HepG2 (cell line): ENCODE data around the gene RAC3. TPM values are rescaled to one million over a fixed set of nuclear protein-coding genes. Genes with fewer than 3 reads are reported as not detected.

Source experiments
- DNMT1 ChIP-seq: sonication (generic); formaldehyde crosslinking; IDR thresholded peaks from 2 replicates; pipeline ENCODE4 v1.5.1; 2020; ENCODE audit warnings: mild to moderate bottlenecking, missing genetic modification reagents
- KLF9 ChIP-seq: IDR thresholded peaks from 2 replicates; pipeline ENCODE4 v1.6.1; 2016; ENCODE audit warnings: low read depth
- MAFG ChIP-seq: sonication (generic); formaldehyde crosslinking; IDR thresholded peaks from 2 replicates; pipeline ENCODE4 v1.5.1; 2020; ENCODE audit warnings: mild to moderate bottlenecking, missing genetic modification reagents
- MED13 ChIP-seq: sonication (generic); formaldehyde crosslinking; IDR thresholded peaks from 2 replicates; pipeline ENCODE4 v1.5.0; 2020; ENCODE audit warnings: missing genetic modification reagents
- MZF1 ChIP-seq: sonication (generic); formaldehyde crosslinking; IDR thresholded peaks from 2 replicates; pipeline ENCODE4 v1.8.1; 2023; ENCODE audit warnings: mild to moderate bottlenecking, missing genetic modification reagents, borderline replicate concordance
- PBX2 ChIP-seq: IDR thresholded peaks from 2 replicates; pipeline ENCODE4 v1.6.1; 2016; ENCODE audit warnings: control low read depth
- PBX3 ChIP-seq: sonication (generic); formaldehyde crosslinking; IDR thresholded peaks from 2 replicates; pipeline ENCODE4 v1.8.1; 2023; ENCODE audit warnings: missing genetic modification reagents, inconsistent platforms, borderline replicate concordance
- REPIN1 ChIP-seq: sonication (generic); formaldehyde crosslinking; IDR thresholded peaks from 2 replicates; pipeline ENCODE4 v1.8.0; 2022; ENCODE audit warnings: missing genetic modification reagents, low read depth, mild to moderate bottlenecking, borderline replicate concordance
- SP5 ChIP-seq: IDR thresholded peaks from 2 replicates; pipeline ENCODE4 v1.6.1; 2016; ENCODE audit warnings: low read depth, borderline replicate concordance
- ZFYVE20 ChIP-seq: sonication (generic); formaldehyde crosslinking; IDR thresholded peaks from 2 replicates; pipeline ENCODE4 v1.8.0; 2023; ENCODE audit warnings: low read depth, mild to moderate bottlenecking, moderate library complexity, missing genetic modification reagents, borderline replicate concordance
- ZNF121 ChIP-seq: sonication (generic); formaldehyde crosslinking; IDR thresholded peaks from 2 replicates; pipeline ENCODE4 v1.5.0; 2020; ENCODE audit warnings: mild to moderate bottlenecking, missing genetic modification reagents
- ZNF251 ChIP-seq: sonication (generic); formaldehyde crosslinking; IDR thresholded peaks from 2 replicates; pipeline ENCODE4 v1.9.0; 2021; ENCODE audit warnings: mild to moderate bottlenecking, missing genetic modification reagents
- ZNF30 ChIP-seq: sonication (generic); formaldehyde crosslinking; IDR thresholded peaks from 2 replicates; pipeline ENCODE4 v1.5.0; 2020; ENCODE audit warnings: mild to moderate bottlenecking, missing genetic modification reagents
- ZNF431 ChIP-seq: sonication (generic); formaldehyde crosslinking; IDR thresholded peaks from 2 replicates; pipeline ENCODE4 v1.9.0; 2022; ENCODE audit warnings: missing genetic modification reagents, low read depth, mild to moderate bottlenecking, borderline replicate concordance
- ZNF510 ChIP-seq: sonication (generic); formaldehyde crosslinking; IDR thresholded peaks from 2 replicates; pipeline ENCODE4 v1.4.0; 2020; ENCODE audit warnings: low read depth, mild to moderate bottlenecking, missing genetic modification reagents
- ZNF607 ChIP-seq: sonication (generic); formaldehyde crosslinking; IDR thresholded peaks from 2 replicates; pipeline ENCODE4 v1.5.1; 2020; ENCODE audit warnings: missing genetic modification reagents, mild to moderate bottlenecking, borderline replicate concordance
- polyA plus RNA-seq, 8 experiments: library from polyadenylated mRNA; depleted of rRNA in 3 of 8; stranded (reverse) in 7 of 8; unstranded in 1 of 8; fragments of >200 nt; fragmentation: Illumina TruSeq in 4 of 8; extraction: Trizol in 4 of 8; gene quantifications; 2 replicates each; pipeline versions ENCODE4 v1.2.1 to v1.2.3, GENCODE V29; 2011 to 2016; ENCODE audit warnings: low read depth in 4 of 8, missing spikeins in 1 of 8, mixed read lengths in 1 of 8; ENCODE audit not compliant: insufficient read depth in 1 of 8
- total RNA-seq, 5 experiments: library from RNA; depleted of rRNA; stranded (reverse); fragments of >200 nt; fragmentation: Illumina TruSeq; extraction: Trizol; gene quantifications; 2 replicates each; pipeline ENCODE4 v1.2.3, GENCODE V29; 2016; ENCODE audit warnings: low read depth in 1 of 5
- TF ChIP-seq, protein P1 (sequence below), 2 experiments: IDR thresholded peaks; 2 replicates each; pipeline ENCODE4 v1.6.1; 2011 to 2012; ENCODE audit warnings: low read length in 2 of 2, borderline replicate concordance in 1 of 2, low read depth in 1 of 2, mild to moderate bottlenecking in 1 of 2, moderate library complexity in 1 of 2
- TF ChIP-seq, protein P2 (sequence below): sonication (generic); formaldehyde crosslinking; IDR thresholded peaks from 2 replicates; pipeline ENCODE4 v1.5.1; 2020; ENCODE audit warnings: mild to moderate bottlenecking, missing genetic modification reagents, moderate library complexity

RAC3 gene
- total and polyA plus RNA-seq, 2 of the 13 experiments (the other 11 are each of a cell fraction or from before 2014, with no cell fraction given): 10.5 to 21.3 TPM

- peak; percentile 88 for TF ChIP-seq DNMT1 (CRISPR knock-in tag)
- peak; percentile 56; the same call in 1 of the 2 replicates for TF ChIP-seq SP5
- no peak for TF ChIP-seq MAFG (CRISPR knock-in tag)
- TF ChIP-seq MZF1 (CRISPR knock-in tag): peak; percentile 96
- peak; percentile 54; the same call in 1 of the 2 replicates for TF ChIP-seq ZFYVE20
- TF ChIP-seq ZNF510: peak; percentile 22; the same call in 1 of the 2 replicates
- no peak for TF ChIP-seq PBX2 (CRISPR knock-in tag)
- TF ChIP-seq ZNF121: peak; percentile 36; the same call in 1 of the 2 replicates
- TF ChIP-seq KLF9 (CRISPR knock-in tag): no peak
- TF ChIP-seq ZNF607 (CRISPR knock-in tag): peak; percentile 74; the same call in 1 of the 2 replicates
- TF ChIP-seq, protein P1, sequence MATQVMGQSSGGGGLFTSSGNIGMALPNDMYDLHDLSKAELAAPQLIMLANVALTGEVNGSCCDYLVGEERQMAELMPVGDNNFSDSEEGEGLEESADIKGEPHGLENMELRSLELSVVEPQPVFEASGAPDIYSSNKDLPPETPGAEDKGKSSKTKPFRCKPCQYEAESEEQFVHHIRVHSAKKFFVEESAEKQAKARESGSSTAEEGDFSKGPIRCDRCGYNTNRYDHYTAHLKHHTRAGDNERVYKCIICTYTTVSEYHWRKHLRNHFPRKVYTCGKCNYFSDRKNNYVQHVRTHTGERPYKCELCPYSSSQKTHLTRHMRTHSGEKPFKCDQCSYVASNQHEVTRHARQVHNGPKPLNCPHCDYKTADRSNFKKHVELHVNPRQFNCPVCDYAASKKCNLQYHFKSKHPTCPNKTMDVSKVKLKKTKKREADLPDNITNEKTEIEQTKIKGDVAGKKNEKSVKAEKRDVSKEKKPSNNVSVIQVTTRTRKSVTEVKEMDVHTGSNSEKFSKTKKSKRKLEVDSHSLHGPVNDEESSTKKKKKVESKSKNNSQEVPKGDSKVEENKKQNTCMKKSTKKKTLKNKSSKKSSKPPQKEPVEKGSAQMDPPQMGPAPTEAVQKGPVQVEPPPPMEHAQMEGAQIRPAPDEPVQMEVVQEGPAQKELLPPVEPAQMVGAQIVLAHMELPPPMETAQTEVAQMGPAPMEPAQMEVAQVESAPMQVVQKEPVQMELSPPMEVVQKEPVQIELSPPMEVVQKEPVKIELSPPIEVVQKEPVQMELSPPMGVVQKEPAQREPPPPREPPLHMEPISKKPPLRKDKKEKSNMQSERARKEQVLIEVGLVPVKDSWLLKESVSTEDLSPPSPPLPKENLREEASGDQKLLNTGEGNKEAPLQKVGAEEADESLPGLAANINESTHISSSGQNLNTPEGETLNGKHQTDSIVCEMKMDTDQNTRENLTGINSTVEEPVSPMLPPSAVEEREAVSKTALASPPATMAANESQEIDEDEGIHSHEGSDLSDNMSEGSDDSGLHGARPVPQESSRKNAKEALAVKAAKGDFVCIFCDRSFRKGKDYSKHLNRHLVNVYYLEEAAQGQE (IDR thresholded peaks at IDR 0.05; ENCODE audit: borderline replicate concordance in 1 of 2, low read depth in 1 of 2, low read length in 2 of 2): no peak
- TF ChIP-seq ZNF431 (CRISPR knock-in tag): 0 out of 2 replicates have a peak, but pooled peaks have one; percentile 20
- TF ChIP-seq, protein P2, sequence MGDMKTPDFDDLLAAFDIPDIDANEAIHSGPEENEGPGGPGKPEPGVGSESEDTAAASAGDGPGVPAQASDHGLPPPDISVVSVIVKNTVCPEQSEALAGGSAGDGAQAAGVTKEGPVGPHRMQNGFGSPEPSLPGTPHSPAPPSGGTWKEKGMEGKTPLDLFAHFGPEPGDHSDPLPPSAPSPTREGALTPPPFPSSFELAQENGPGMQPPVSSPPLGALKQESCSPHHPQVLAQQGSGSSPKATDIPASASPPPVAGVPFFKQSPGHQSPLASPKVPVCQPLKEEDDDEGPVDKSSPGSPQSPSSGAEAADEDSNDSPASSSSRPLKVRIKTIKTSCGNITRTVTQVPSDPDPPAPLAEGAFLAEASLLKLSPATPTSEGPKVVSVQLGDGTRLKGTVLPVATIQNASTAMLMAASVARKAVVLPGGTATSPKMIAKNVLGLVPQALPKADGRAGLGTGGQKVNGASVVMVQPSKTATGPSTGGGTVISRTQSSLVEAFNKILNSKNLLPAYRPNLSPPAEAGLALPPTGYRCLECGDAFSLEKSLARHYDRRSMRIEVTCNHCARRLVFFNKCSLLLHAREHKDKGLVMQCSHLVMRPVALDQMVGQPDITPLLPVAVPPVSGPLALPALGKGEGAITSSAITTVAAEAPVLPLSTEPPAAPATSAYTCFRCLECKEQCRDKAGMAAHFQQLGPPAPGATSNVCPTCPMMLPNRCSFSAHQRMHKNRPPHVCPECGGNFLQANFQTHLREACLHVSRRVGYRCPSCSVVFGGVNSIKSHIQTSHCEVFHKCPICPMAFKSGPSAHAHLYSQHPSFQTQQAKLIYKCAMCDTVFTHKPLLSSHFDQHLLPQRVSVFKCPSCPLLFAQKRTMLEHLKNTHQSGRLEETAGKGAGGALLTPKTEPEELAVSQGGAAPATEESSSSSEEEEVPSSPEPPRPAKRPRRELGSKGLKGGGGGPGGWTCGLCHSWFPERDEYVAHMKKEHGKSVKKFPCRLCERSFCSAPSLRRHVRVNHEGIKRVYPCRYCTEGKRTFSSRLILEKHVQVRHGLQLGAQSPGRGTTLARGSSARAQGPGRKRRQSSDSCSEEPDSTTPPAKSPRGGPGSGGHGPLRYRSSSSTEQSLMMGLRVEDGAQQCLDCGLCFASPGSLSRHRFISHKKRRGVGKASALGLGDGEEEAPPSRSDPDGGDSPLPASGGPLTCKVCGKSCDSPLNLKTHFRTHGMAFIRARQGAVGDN: peak; percentile 88
- no peak; the same call in 1 of the 2 replicates for TF ChIP-seq MED13 (CRISPR knock-in tag)
- TF ChIP-seq PBX3 (CRISPR knock-in tag): no peak
- TF ChIP-seq ZNF30 (CRISPR knock-in tag): no peak; the same call in 1 of the 2 replicates
- TF ChIP-seq ZNF251 (CRISPR knock-in tag): no peak; the same call in none of the 2 replicates
- TF ChIP-seq REPIN1: peak; percentile 70
These were observed 37.5 kb upstream of the RAC3 start (continued) for GRCh38 chr17:81993729-81994592.
